ENCODE results near the gene HDDC3. TPM values are rescaled to one million over a fixed set of nuclear protein-coding genes. Genes with fewer than 3 reads are reported as not detected.
"Not testable (repeated sequence)": the region's sequence is repeated elsewhere in the genome, so short reads cannot be mapped to it uniquely, and the experiment has no call there.

Gene HDDC3
- total RNA-seq, 2 donors from 2014 or later: 13.5 to 29.6 TPM

DNA sequence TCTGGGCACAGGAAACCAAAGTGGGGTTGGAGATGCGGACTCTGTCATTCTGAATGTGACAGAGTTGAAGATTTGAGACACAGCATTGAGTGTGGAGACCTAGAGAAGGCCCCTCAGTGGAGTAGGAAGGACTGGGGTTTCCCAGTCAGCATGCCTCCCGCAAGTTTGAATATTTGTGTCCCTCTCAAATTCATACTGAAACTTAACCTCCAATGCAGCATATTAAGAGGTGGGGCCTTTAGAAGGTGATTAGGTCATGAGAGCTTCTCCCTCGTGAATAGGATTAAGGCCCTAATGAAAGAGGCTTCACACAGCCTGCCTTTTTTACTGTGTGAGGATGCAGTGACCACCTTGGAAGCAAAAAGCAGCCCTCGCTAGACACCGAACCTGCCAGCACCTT, 8.0 kb downstream of the HDDC3 start:
- intact Hi-C loops (cut with DNase I): no loop called here
- no peak for DNase-seq
- Histone ChIP-seq H3K9me3 (no peaks in the 10 kb centered on the region), H3K27me3 (no peaks in the 10 kb centered on the region), H3K4me3 (no peak overlapping the region), H3K9ac (ENCODE audit: low read depth in 2 of 2, low read length in 2 of 2) (no peak overlapping the region), H3K4me1 (no peaks in the 10 kb centered on the region), H3K27ac (no peak overlapping the region), H3K36me3 (no peaks in the 10 kb centered on the region)
- TF ChIP-seq, protein P1, sequence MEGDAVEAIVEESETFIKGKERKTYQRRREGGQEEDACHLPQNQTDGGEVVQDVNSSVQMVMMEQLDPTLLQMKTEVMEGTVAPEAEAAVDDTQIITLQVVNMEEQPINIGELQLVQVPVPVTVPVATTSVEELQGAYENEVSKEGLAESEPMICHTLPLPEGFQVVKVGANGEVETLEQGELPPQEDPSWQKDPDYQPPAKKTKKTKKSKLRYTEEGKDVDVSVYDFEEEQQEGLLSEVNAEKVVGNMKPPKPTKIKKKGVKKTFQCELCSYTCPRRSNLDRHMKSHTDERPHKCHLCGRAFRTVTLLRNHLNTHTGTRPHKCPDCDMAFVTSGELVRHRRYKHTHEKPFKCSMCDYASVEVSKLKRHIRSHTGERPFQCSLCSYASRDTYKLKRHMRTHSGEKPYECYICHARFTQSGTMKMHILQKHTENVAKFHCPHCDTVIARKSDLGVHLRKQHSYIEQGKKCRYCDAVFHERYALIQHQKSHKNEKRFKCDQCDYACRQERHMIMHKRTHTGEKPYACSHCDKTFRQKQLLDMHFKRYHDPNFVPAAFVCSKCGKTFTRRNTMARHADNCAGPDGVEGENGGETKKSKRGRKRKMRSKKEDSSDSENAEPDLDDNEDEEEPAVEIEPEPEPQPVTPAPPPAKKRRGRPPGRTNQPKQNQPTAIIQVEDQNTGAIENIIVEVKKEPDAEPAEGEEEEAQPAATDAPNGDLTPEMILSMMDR (IDR thresholded peaks at IDR 0.05): no peak

- H3K27ac ChIP-seq; H3K4me3 ChIP-seq; H3K36me3 ChIP-seq; H3K27me3 ChIP-seq; H3K9me3 ChIP-seq; intact Hi-C loops (cut with DNase I); H3K9ac ChIP-seq (ENCODE audit: low read depth in 2 of 2, low read length in 2 of 2); DNase-seq; H3K4me1 ChIP-seq: not testable (repeated sequence)
These were observed 9.5 kb downstream of the HDDC3 start for GRCh38 chr15:90922712-90923322.

DNA sequence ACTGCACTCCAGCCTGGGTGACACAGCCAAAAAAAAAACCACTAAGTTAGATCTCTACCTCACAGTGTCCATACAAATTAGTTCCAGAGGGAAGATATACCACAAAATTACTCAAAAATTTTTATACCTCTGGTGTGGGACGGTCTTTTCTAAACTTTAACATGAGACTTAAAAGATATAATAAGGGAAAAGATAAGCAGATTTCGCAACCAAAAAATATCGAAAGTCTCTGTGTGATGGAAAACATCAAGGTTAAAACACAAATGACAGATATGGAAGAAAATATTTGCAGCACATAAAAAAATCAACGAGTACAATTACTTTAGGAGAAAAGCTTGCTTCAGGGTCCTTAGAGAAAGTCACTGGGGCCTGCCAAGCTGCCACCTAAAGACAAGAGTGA, 10.5 kb downstream of the HDDC3 start:
- TF ChIP-seq, protein P1 (IDR thresholded peaks at IDR 0.05): no peak
- Histone ChIP-seq H3K4me3 (no peak overlapping the region), H3K9me3 (no peaks in the 10 kb centered on the region), H3K27me3 (no peaks in the 10 kb centered on the region), H3K36me3 (peaks cover 11% of the 10 kb centered on the region), H3K9ac (ENCODE audit: low read depth in 2 of 2, low read length in 2 of 2) (no peak overlapping the region), H3K4me1 (no peaks in the 10 kb centered on the region), H3K27ac (no peak overlapping the region)
- DNase-seq: no peak
- intact Hi-C loops (cut with DNase I): no loop called here

DNA sequence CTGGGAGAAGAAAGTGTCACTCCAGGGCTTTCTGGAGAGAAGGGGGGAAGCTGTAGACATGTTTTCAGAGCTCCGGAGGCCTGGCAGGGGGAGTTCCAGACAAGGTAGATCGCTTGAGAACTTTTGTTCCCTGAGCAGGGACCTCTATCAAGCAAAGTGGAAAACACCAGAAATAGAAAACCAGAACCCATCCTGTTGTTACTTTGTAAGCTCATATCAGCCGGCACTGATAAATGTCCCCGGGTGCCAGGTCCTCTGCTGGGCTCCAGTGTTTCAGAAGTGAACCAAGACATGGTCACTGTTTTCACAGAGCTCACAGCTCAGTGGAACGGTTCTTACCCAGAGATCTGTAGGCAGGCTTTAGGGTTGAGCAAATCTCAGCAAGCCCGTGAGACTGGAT, 13.5 kb downstream of the HDDC3 start:
- intact Hi-C loops (cut with DNase I): no loop called here
- H3K27ac ChIP-seq: no peak overlapping the region
- no peak overlapping the region for H3K4me3 ChIP-seq
- H3K4me1 ChIP-seq: no peaks in the 10 kb centered on the region
- DNase-seq: no peak
- TF ChIP-seq, protein P1 (IDR thresholded peaks at IDR 0.05): no peak
- H3K9ac ChIP-seq (ENCODE audit: low read depth in 2 of 2, low read length in 2 of 2): no peak overlapping the region
- H3K9me3 ChIP-seq: no peaks in the 10 kb centered on the region
- no peaks in the 10 kb centered on the region for H3K27me3 ChIP-seq
- H3K36me3 ChIP-seq: peaks cover 11% of the 10 kb centered on the region

DNA sequence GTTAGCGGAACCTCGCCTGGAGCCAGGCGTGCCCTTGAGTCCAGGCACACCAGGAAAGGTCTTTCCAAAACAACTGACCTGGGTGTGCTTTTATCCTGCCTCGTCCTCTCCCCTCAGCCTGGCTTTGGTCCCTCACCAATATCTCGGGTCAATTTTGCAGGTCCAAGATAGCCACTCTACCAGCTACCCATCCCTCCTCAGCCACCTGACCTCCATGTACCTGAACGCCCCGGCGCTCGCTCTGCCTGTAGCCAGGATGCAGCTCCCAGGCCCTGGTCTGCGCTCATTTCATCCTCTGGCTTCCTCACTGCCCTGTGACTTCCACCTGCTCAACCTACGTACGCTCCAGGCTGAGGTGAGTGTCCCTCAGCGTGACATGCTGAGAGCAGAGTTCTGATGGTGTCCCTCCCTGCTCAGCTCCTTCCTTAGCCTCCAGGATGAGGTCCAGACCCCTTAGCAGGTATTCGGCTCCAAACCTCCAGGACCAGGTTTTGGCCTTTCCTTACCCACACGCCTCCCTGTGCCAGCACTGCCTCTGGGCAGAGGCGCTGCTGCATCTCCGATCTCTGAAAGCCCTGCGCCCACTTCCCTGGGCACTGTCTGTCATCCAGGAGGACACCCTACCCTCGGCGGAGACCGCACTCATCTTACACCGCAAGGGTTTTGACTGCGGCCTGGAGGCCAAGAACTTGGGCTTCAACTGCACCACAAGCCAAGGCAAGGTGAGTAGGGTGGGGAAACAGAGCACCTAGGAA, 14.1 kb downstream of the HDDC3 start:
- Histone ChIP-seq H3K4me1 (no peaks in the 10 kb centered on the region), H3K36me3 (peaks cover 11% of the 10 kb centered on the region), H3K27me3 (no peaks in the 10 kb centered on the region), H3K4me3 (no peak overlapping the region), H3K9ac (ENCODE audit: low read depth in 2 of 2, low read length in 2 of 2) (no peak overlapping the region), H3K27ac (no peak overlapping the region), H3K9me3 (no peaks in the 10 kb centered on the region)
- no peak for DNase-seq
- intact Hi-C loops (cut with DNase I): no loop called here
- TF ChIP-seq, protein P1 (IDR thresholded peaks at IDR 0.05): no peak

- DNase-seq: no peak
- Histone ChIP-seq H3K36me3 (peaks cover 14% of the 10 kb centered on the region), H3K9me3 (no peaks in the 10 kb centered on the region), H3K27me3 (no peaks in the 10 kb centered on the region), H3K9ac (ENCODE audit: low read depth in 2 of 2, low read length in 2 of 2) (no peak overlapping the region), H3K27ac (no peak overlapping the region), H3K4me3 (no peak overlapping the region), H3K4me1 (no peaks in the 10 kb centered on the region)
- TF ChIP-seq, protein P1 (IDR thresholded peaks at IDR 0.05): no peak
- intact Hi-C loops (cut with DNase I): no loop called here
These were observed 14.8 kb downstream of the HDDC3 start for GRCh38 chr15:90917569-90917968.
